Astrocyte of the spinal cord (primary cell): ENCODE results near the gene SF3B2.
"Not testable (repeated sequence)": the region's sequence is repeated elsewhere in the genome, so short reads cannot be mapped to it uniquely, and the experiment has no call there.

Source experiments
- DNase-seq: peaks from one replicate; pipeline ENCODE4 v3.0.0; 2011; ENCODE audit warnings: low read depth, low spot score
- H3K4me3 ChIP-seq: 2 replicates; pipeline ENCODE4 v1.5.1; 2011; ENCODE audit warnings: low read depth, mild to moderate bottlenecking, low read length, moderate library complexity
- in situ Hi-C: cut with HindIII; loops from 2 replicates; pipeline ENCODE4 v1.10.0; 2017; ENCODE audit warnings: low sequenced_read_pairs
- TF ChIP-seq, protein P1 (sequence below): IDR thresholded peaks from 2 replicates; pipeline ENCODE4 v1.5.1; 2012; ENCODE audit warnings: low read depth, mild to moderate bottlenecking, low read length, inconsistent platforms

The SF3B2 gene

DNA sequence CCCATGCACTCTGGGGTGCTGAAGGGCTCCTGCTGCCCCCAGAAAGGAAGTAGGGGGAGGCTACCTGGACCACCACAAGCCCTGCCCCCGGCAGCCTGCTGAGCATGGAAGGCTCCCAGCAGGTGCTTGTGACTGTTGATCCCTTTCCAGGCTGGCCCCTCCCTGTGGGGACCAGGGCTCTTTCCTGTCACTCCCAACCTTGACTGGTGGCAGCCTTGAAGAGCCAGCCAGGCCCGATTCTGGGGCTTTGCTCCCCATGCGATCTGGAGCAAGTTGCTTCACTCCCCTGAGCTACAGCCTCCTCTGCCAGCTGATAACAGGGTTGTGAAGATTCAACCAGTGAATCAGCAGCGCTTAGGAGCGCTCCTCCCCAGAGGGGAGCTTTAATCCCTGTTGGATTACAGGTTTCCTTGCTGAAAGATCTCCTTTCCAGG, 44.9 kb upstream of the SF3B2 start:
- no peak for DNase-seq
- TF ChIP-seq, protein P1, sequence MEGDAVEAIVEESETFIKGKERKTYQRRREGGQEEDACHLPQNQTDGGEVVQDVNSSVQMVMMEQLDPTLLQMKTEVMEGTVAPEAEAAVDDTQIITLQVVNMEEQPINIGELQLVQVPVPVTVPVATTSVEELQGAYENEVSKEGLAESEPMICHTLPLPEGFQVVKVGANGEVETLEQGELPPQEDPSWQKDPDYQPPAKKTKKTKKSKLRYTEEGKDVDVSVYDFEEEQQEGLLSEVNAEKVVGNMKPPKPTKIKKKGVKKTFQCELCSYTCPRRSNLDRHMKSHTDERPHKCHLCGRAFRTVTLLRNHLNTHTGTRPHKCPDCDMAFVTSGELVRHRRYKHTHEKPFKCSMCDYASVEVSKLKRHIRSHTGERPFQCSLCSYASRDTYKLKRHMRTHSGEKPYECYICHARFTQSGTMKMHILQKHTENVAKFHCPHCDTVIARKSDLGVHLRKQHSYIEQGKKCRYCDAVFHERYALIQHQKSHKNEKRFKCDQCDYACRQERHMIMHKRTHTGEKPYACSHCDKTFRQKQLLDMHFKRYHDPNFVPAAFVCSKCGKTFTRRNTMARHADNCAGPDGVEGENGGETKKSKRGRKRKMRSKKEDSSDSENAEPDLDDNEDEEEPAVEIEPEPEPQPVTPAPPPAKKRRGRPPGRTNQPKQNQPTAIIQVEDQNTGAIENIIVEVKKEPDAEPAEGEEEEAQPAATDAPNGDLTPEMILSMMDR: no peak
- in situ Hi-C loops: no loop called here
- H3K4me3 ChIP-seq: no peak overlapping the region

DNA sequence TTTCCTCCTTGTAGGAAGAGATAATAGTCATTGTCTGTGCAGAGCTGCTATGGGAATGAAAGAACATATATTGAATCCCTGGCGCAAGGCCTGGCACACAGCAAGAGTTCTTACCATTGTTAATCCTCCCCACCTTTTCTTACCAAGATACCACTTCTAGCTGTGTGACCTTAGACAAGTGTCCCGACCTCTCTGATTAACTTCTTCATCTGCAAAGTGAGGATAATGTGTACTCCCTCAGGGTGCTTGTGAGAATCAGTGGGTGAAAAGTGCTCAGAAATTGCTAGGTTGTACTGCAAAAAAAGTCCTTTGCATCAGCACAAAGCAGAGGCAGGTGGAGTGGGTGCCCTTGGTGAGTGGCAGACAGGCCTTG, 44.1 kb upstream of the SF3B2 start:
- TF ChIP-seq, protein P1: no peak
- in situ Hi-C loops: no loop called here
- H3K4me3 ChIP-seq: no peak overlapping the region
- DNase-seq: no peak

DNA sequence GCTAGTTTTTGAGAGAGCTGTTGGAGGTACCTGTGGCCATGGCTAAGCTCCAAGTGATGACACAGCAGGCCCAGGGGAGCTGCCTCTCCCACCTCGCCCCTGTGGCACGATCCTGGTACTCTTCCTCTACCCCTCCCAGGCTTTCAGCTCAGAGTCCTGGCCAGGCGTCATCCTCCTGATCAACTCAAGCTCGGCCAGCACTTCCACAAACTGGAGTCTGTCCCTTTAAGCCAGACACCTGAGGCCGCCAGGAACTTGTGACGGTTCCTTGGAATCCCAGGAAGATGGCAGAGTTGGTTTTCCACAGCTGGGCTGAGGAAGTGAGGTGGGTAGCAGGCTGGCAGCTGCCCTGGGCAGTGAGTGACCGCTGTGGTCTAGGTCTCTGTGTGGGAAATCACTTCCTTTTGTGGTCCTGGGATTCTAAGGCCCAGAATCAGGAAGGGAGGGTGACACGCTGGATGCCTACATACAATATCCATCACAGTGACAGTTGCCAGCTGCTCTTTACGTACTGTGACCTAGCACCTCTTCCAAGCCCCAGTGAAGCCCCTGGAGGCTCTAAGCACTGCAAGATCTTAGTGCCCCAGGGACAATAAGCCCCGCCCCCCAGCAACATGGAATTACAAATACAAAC, 43.6 kb upstream of the SF3B2 start:
- in situ Hi-C loops: no loop called here
- TF ChIP-seq, protein P1: no peak
- no peak overlapping the region for H3K4me3 ChIP-seq
- DNase-seq: no peak

DNA sequence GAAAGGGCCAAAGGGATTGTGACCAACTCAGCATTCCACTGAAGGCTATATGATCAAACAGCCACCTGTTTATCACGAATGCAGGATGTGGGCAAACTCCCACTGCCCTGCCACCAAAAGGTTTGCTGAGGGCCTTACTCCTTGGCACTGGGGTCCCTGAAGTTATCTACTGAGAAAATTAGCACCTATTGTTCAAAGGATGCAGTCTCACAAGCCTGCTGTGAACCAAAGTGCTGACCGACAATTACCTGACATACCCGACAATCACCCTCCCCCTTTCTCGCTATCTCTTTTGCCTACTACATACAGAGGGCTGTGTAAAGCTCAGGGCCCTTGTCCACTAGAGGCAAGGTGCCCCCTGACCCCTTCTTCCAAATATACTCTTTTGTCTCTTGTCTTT, 42.1 kb upstream of the SF3B2 start:
- DNase-seq, H3K4me3 ChIP-seq, in situ Hi-C loops: not testable (repeated sequence)

DNA sequence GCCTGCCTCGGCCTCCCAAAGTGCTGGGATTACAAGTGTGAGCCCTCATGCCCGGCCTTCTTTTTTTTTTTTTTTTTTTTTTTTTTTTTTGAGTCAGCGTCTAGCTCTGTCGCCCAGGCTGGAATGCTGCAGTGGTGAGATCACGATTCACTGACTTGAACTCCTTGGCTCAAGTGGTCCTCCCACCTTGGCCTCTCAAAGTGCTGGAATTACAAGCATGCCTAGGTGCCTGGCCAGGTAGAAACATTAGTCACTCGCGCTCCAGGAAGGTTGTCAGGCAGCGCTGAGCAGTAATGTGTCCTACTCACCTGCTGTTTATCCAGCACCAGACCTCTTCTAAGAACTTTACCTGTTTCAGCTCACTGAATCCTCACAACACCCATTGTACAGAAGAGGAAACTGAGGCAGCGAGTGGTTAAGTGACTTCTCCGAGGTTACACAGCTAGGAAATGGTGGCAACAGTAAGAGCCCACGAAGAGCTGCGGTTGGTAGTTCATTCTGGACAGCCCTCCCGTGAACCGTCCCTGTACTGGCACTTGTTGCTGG, 40.9 kb upstream of the SF3B2 start:
- TF ChIP-seq, protein P1: no peak
- no peak overlapping the region for H3K4me3 ChIP-seq
- in situ Hi-C loops: no loop called here
- peak; percentile 40 for DNase-seq

GRCh38 chr11:66011785-66012303, 40.3 kb upstream of the SF3B2 start, which contains the start of gene CST6:
Gene CST6 (plus strand): TSS chr11:66012008. CDS start chr11:66012045, 37 bp downstream.
- no peak within 1 kb of the TSS for H3K4me3 ChIP-seq
- in situ Hi-C loops: no loop called here
- TF ChIP-seq, protein P1: no peak
- DNase-seq: no peak

GRCh38 chr11:66012371-66012945, 39.7 kb upstream of the SF3B2 start:
- no peak for DNase-seq
- TF ChIP-seq, protein P1: no peak
- H3K4me3 ChIP-seq: no peak overlapping the region
- in situ Hi-C loops: no loop called here
